GM18870 (cell line): ENCODE measurements around the gene SCTR.

Experiments
- ATAC-seq: cut with Tn5 transposase; IDR thresholded peaks from one replicate; pipeline ENCODE4 v1.9.1; 2021; ENCODE audit warnings: moderate library complexity; ENCODE audit not compliant: unreplicated experiment

Gene SCTR

GRCh38 chr2:119475857-119476244 is 48.4 kb downstream of the SCTR start:
- no peak for ATAC-seq

- ATAC-seq: no peak
These were observed 48.9 kb downstream of the SCTR start for GRCh38 chr2:119475225-119475856.

GRCh38 chr2:119474371-119475224 is 49.7 kb downstream of the SCTR start:
- ATAC-seq: no peak

- ATAC-seq: no peak
These were observed 50.5 kb downstream of the SCTR start for GRCh38 chr2:119473621-119474370.

- no peak for ATAC-seq
These were observed 51.5 kb downstream of the SCTR start for GRCh38 chr2:119472749-119473148.

GRCh38 chr2:119469661-119470297 is 54.5 kb downstream of the SCTR start:
- no peak for ATAC-seq

- no peak for ATAC-seq
These were observed 55.2 kb downstream of the SCTR start for GRCh38 chr2:119469131-119469530.

- ATAC-seq: no peak
These were observed 55.9 kb downstream of the SCTR start for GRCh38 chr2:119468154-119468955.

GRCh38 chr2:119466373-119466772 is 57.9 kb downstream of the SCTR start:
- ATAC-seq: no peak

GRCh38 chr2:119465687-119466086 is 58.6 kb downstream of the SCTR start:
- ATAC-seq: no peak

GRCh38 chr2:119464981-119465380 is 59.3 kb downstream of the SCTR start:
- ATAC-seq: no peak

- ATAC-seq: no peak
These were observed 60.3 kb downstream of the SCTR start for GRCh38 chr2:119463990-119464389.

- no peak for ATAC-seq
These were observed 61.1 kb downstream of the SCTR start for GRCh38 chr2:119463136-119463535.

GRCh38 chr2:119462574-119462973 is 61.7 kb downstream of the SCTR start:
- no peak for ATAC-seq

- no peak for ATAC-seq
These were observed 62.5 kb downstream of the SCTR start for GRCh38 chr2:119461811-119462210.

- no peak for ATAC-seq
These were observed 64.2 kb downstream of the SCTR start for GRCh38 chr2:119460076-119460475.

GRCh38 chr2:119455066-119455718 is 69.1 kb downstream of the SCTR start:
- no peak for ATAC-seq

- no peak for ATAC-seq
These were observed 70.2 kb downstream of the SCTR start for GRCh38 chr2:119453972-119454593.

- no peak for ATAC-seq
These were observed 72.8 kb downstream of the SCTR start for GRCh38 chr2:119451336-119452050.
